ENCODE measurements around the gene GOLIM4.

The GOLIM4 gene

GRCh38 chr3:168003911-168004310 is 91.8 kb downstream of the GOLIM4 start:
- TF ChIP-seq CTCF (IDR thresholded peaks at IDR 0.05; ENCODE audit: control insufficient read depth, insufficient read depth, low read depth, low read length, missing control alignments) = no peak
- no peak overlapping the region for H3K4me3 ChIP-seq (ENCODE audit: control insufficient read depth, low read depth, low read length)
- DNase-seq (ENCODE audit: low read depth) = no peak

DNA sequence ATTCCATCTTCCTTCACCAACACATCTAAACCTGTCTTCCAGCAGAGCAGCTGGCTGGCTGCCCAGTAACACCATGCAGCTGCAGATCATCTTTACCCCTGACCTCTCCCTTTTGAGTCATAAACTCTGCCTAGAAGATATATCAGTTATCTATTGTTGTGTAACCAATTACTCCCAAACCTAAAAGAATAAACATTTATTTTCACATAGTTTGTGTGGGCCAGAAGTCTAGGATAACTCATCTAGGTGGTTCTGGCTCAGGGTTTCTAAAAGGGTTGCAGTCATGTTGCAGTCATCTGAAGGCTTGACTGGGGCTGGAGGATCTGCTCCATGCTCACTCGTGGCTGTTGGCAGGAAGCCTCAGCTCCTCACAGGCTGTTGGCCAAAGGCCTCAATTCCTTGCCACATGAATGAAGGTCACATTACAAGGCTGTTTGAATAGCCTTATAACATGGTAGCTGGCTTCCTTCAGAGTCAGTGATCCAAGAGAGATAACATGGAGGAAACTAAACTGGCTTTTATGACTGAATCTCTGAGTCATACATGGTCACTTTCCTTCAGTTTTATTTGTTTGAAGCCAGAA is 92.8 kb downstream of the GOLIM4 start:
- DNase-seq (ENCODE audit: low read depth) = no peak
- TF ChIP-seq CTCF (IDR thresholded peaks at IDR 0.05; ENCODE audit: control insufficient read depth, insufficient read depth, low read depth, low read length, missing control alignments) = no peak
- no peak overlapping the region for H3K4me3 ChIP-seq (ENCODE audit: control insufficient read depth, low read depth, low read length)

- TF ChIP-seq CTCF (IDR thresholded peaks at IDR 0.05; ENCODE audit: control insufficient read depth, insufficient read depth, low read depth, low read length, missing control alignments) = no peak
- no peak for DNase-seq (ENCODE audit: low read depth)
- H3K4me3 ChIP-seq (ENCODE audit: control insufficient read depth, low read depth, low read length) = no peak overlapping the region
Observed at GRCh38 chr3:168001244-168001643, 94.5 kb downstream of the GOLIM4 start.

GRCh38 chr3:167998253-167998652 is 97.5 kb downstream of the GOLIM4 start:
- H3K4me3 ChIP-seq (ENCODE audit: control insufficient read depth, low read depth, low read length) = no peak overlapping the region
- no peak for TF ChIP-seq CTCF (IDR thresholded peaks at IDR 0.05; ENCODE audit: control insufficient read depth, insufficient read depth, low read depth, low read length, missing control alignments)
- no peak for DNase-seq (ENCODE audit: low read depth)

GRCh38 chr3:167996514-167996913 is 99.2 kb downstream of the GOLIM4 start:
- no peak for TF ChIP-seq CTCF (IDR thresholded peaks at IDR 0.05; ENCODE audit: control insufficient read depth, insufficient read depth, low read depth, low read length, missing control alignments)

DNA sequence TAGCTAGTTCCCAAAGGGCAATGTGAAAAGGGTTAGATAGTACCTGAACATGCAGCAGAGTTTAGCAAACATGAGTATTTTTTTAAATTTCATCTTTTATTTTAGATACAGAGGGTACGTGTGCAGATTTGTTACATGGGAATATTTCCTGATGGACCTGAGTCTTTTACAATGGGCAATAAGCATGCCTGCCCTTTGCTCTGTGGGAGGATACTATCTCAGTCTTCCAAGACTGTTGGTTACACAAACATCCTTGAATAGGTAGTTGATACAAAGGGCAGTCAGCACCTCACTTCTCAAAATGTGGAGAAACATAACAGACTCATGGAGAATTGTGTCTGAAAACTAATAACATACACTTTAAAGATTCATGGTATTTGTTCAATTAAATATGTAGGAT is 103.3 kb downstream of the GOLIM4 start:
- H3K4me3 ChIP-seq (ENCODE audit: control insufficient read depth, low read depth, low read length) = no peak overlapping the region
- no peak for TF ChIP-seq CTCF (IDR thresholded peaks at IDR 0.05; ENCODE audit: control insufficient read depth, insufficient read depth, low read depth, low read length, missing control alignments)
- DNase-seq (ENCODE audit: low read depth) = no peak

More at GRCh38 chr3:167996514-167996913, 99.2 kb downstream of the GOLIM4 start:
- no peak overlapping the region for H3K4me3 ChIP-seq (ENCODE audit: control insufficient read depth, low read depth, low read length)
- no peak for DNase-seq (ENCODE audit: low read depth)

DNA sequence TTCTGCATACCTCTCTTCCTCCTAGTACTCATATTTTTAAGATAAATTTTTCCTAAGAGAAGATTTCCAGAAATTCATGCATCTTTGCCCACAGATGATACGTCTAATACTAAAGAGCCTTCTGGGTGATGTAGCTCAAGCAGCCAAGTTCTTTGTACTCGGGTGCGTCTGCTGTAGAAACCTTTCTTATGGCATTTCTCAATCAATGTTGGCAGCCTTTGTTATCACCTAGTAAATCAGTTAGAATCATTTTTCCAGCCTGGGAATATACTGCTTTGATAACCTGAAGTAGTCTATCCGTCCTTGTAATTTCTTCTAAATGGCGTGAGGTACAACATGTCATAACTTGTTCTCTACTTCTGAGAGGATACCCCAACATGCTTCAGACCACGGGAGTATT is 104.5 kb downstream of the GOLIM4 start:
- no peak for DNase-seq (ENCODE audit: low read depth)
- no peak for TF ChIP-seq CTCF (IDR thresholded peaks at IDR 0.05; ENCODE audit: control insufficient read depth, insufficient read depth, low read depth, low read length, missing control alignments)

More for the DNA sequence above, 104.5 kb downstream of the GOLIM4 start:
- no peak overlapping the region for H3K4me3 ChIP-seq (ENCODE audit: control insufficient read depth, low read depth, low read length)
